SU-DHL-6 (cell line): ENCODE data around the gene ETV6.

Source experiments
- H2AFZ ChIP-seq: fragments of 200-600 bp; sonication (generic); 2 replicates; pipeline ENCODE4 v1.6.1; 2014; ENCODE audit warnings: low read depth, mild to moderate bottlenecking, moderate library complexity, mixed read lengths, antibody characterized with exemption, low read length; ENCODE audit not compliant: severe bottlenecking
- H3F3A ChIP-seq: fragments of 200-600 bp; shearing (Covaris generic); 2 replicates; pipeline ENCODE4 v1.6.0; 2016; ENCODE audit warnings: antibody characterized with exemption, mild to moderate bottlenecking; ENCODE audit not compliant: insufficient read depth
- H3K27ac ChIP-seq: fragments of 200-600 bp; sonication (generic); 2 replicates; pipeline ENCODE4 v1.5.1; 2016; ENCODE audit warnings: low read depth, mild to moderate bottlenecking, low read length, moderate library complexity, mixed read lengths
- H3K27me3 ChIP-seq: fragments of 200-600 bp; sonication (generic), shearing (Covaris generic); 2 replicates; pipeline ENCODE4 v1.6.0; 2014; ENCODE audit warnings: mild to moderate bottlenecking, low read length
- H3K36me3 ChIP-seq: fragments of 200-600 bp; sonication (generic); 2 replicates; pipeline ENCODE4 v1.6.1; 2014; ENCODE audit warnings: mild to moderate bottlenecking, low read length, mixed read lengths
- H3K4me2 ChIP-seq: fragments of 300-600, 200-600 bp; shearing (Covaris generic), sonication (generic); 2 replicates; pipeline ENCODE4 v1.6.0; 2014; ENCODE audit warnings: low read length, low read depth, mild to moderate bottlenecking; ENCODE audit not compliant: poor library complexity, severe bottlenecking
- H3K4me3 ChIP-seq: fragments of 200-600 bp; sonication (generic); 2 replicates; pipeline ENCODE4 v1.5.1; 2014; ENCODE audit warnings: antibody characterized with exemption, low read length, mild to moderate bottlenecking, mixed read lengths; ENCODE audit not compliant: insufficient read depth, poor library complexity, severe bottlenecking
- H3K79me2 ChIP-seq: fragments of 200-600 bp; sonication (generic); 2 replicates; pipeline ENCODE4 v1.6.1; 2014; ENCODE audit warnings: mild to moderate bottlenecking, low read length, moderate library complexity; ENCODE audit not compliant: insufficient read depth
- H3K9ac ChIP-seq: fragments of 200-600 bp; sonication (generic); 2 replicates; pipeline ENCODE4 v1.7.0; 2014; ENCODE audit warnings: mild to moderate bottlenecking, low read length
- H3K9me2 ChIP-seq: fragments of 200-600 bp; sonication (generic); replicated peaks from 2 replicates; pipeline ENCODE4 v1.6.1; 2014; ENCODE audit warnings: low read length; ENCODE audit not compliant: insufficient read depth
- H3K9me3 ChIP-seq: fragments of 200-600 bp; sonication (generic); 2 replicates; pipeline ENCODE4 v1.6.1; 2014; ENCODE audit warnings: low read length, mixed read lengths; ENCODE audit not compliant: insufficient read depth
- H4K20me1 ChIP-seq: fragments of 200-600 bp; sonication (generic); 2 replicates; pipeline ENCODE4 v1.6.1; 2014; ENCODE audit warnings: low read depth, mild to moderate bottlenecking, antibody characterized with exemption, low read length, moderate library complexity, mixed read lengths
- CTCF ChIP-seq: fragments of 200-600 bp; sonication (generic); IDR thresholded peaks from one replicate; pipeline ENCODE4 v1.5.1; 2017; ENCODE audit warnings: antibody characterized with exemption, mild to moderate bottlenecking, low read length, moderate library complexity; ENCODE audit not compliant: insufficient read depth, poor library complexity, severe bottlenecking
- EZH2phosphoT487 ChIP-seq: fragments of 200-600 bp; sonication (generic), shearing (Covaris generic); conservative IDR thresholded peaks from 2 replicates; pipeline ENCODE4 v1.6.1; 2018; ENCODE audit warnings: mild to moderate bottlenecking, antibody characterized with exemption, low read length, moderate library complexity, mixed read lengths

The ETV6 gene

GRCh38 chr12:11832093-11832492 lies 182.6 kb downstream of the ETV6 start:
- TF ChIP-seq CTCF (no peak), EZH2phosphoT487 (no peak)
- H3K36me3 ChIP-seq: no peaks in the 10 kb centered on the region
- no peaks in the 10 kb centered on the region for H3K9me3 ChIP-seq
- no peaks in the 10 kb centered on the region for H4K20me1 ChIP-seq
- no peak overlapping the region for H3K4me2 ChIP-seq
- H3K27me3 ChIP-seq: no peaks in the 10 kb centered on the region
- H3F3A ChIP-seq: no peaks in the 10 kb centered on the region
- H3K79me2 ChIP-seq: no peaks in the 10 kb centered on the region
- H3K9me2 ChIP-seq: no peaks in the 10 kb centered on the region
- no peak overlapping the region for H3K9ac ChIP-seq
- H3K4me3 ChIP-seq: no peak overlapping the region
- no peak overlapping the region for H2AFZ ChIP-seq
- H3K27ac ChIP-seq: no peak overlapping the region

GRCh38 chr12:11833174-11833895 lies 183.9 kb downstream of the ETV6 start:
- no peaks in the 10 kb centered on the region for H4K20me1 ChIP-seq
- TF ChIP-seq CTCF (no peak), EZH2phosphoT487 (no peak)
- no peaks in the 10 kb centered on the region for H3F3A ChIP-seq
- H3K27ac ChIP-seq: no peak overlapping the region
- H3K27me3 ChIP-seq: no peaks in the 10 kb centered on the region
- no peak overlapping the region for H3K4me2 ChIP-seq
- no peak overlapping the region for H2AFZ ChIP-seq
- no peaks in the 10 kb centered on the region for H3K79me2 ChIP-seq
- H3K4me3 ChIP-seq: no peak overlapping the region
- H3K9me3 ChIP-seq: no peaks in the 10 kb centered on the region
- no peak overlapping the region for H3K9ac ChIP-seq
- no peaks in the 10 kb centered on the region for H3K36me3 ChIP-seq
- H3K9me2 ChIP-seq: no peaks in the 10 kb centered on the region

GRCh38 chr12:11834104-11834812 lies 184.8 kb downstream of the ETV6 start:
- no peaks in the 10 kb centered on the region for H3K27me3 ChIP-seq
- no peak overlapping the region for H3K27ac ChIP-seq
- H3K4me2 ChIP-seq: no peak overlapping the region
- no peaks in the 10 kb centered on the region for H3K79me2 ChIP-seq
- TF ChIP-seq EZH2phosphoT487 (no peak), CTCF (no peak)
- no peak overlapping the region for H3K9ac ChIP-seq
- H3K9me3 ChIP-seq: no peaks in the 10 kb centered on the region
- H3K36me3 ChIP-seq: no peaks in the 10 kb centered on the region
- no peaks in the 10 kb centered on the region for H3F3A ChIP-seq
- H3K4me3 ChIP-seq: no peak overlapping the region
- no peaks in the 10 kb centered on the region for H3K9me2 ChIP-seq
- no peak overlapping the region for H2AFZ ChIP-seq
- no peaks in the 10 kb centered on the region for H4K20me1 ChIP-seq
